ENCODE measurements around the gene DEAF1. TPM values are rescaled to one million over a fixed set of nuclear protein-coding genes. Genes with fewer than 3 reads are reported as not detected.
A peak's percentile ranks its signal among the peaks of the same experiment; 100 is the strongest.

The DEAF1 gene
- total RNA-seq, 1 experiment from 2014 or later: 31.9 TPM

GRCh38 chr11:630871-631270 is 64.2 kb downstream of the DEAF1 start:
- no peaks in the 10 kb centered on the region for H3F3A ChIP-seq (ENCODE audit: low read length, unreplicated experiment)
- BruUV-seq (replicated peaks): no TSS peak
- no peaks in the 10 kb centered on the region for H3K9me3 ChIP-seq (ENCODE audit: low read length)
- ATAC-seq: no peak
- DNase-seq: no peak
- H3K4me1 ChIP-seq (ENCODE audit: insufficient read depth, low read length): no peaks in the 10 kb centered on the region; the same call in 1 of the 2 replicates
- H3K4me2 ChIP-seq (ENCODE audit: low read length): no peak overlapping the region
- no peak overlapping the region for H3K4me3 ChIP-seq (ENCODE audit: low read length)
- H3K27me3 ChIP-seq (ENCODE audit: low read length): no peaks in the 10 kb centered on the region
- H3K27ac ChIP-seq (ENCODE audit: low read length): no peak overlapping the region
- H3K36me3 ChIP-seq (ENCODE audit: low read depth, low read length): no peaks in the 10 kb centered on the region
- no peaks in the 10 kb centered on the region for H4K20me1 ChIP-seq (ENCODE audit: low read length)
- intact Hi-C loops (cut with micrococcal nuclease): no loop called here
- no peak overlapping the region for H2AFZ ChIP-seq (ENCODE audit: low read length)
- ChIA-PET CTCF (no interaction called here), POLR2A (ENCODE audit: unreplicated experiment) (no interaction called here)
- no peak overlapping the region for H3K9ac ChIP-seq (ENCODE audit: low read length)
- no peaks in the 10 kb centered on the region for H3K79me2 ChIP-seq (ENCODE audit: low read length)
- no peaks in the 10 kb centered on the region for H3K9me2 ChIP-seq (replicated peaks; ENCODE audit: low read length)
- TF ChIP-seq EZH2 (IDR thresholded peaks at IDR 0.05; ENCODE audit: low read length, unreplicated experiment) (no peak), CTCF (conservative IDR thresholded peaks at IDR 0.05; ENCODE audit: low read depth, low read length) (no peak), EZH2phosphoT487 (IDR thresholded peaks at IDR 0.05; ENCODE audit: borderline replicate concordance, low read length) (no peak)

GRCh38 chr11:629237-629583 is 65.8 kb downstream of the DEAF1 start:
- peaks cover 4% of the 10 kb centered on the region; the same call in 1 of the 2 replicates for H3K4me1 ChIP-seq (ENCODE audit: insufficient read depth, low read length)
- no peak overlapping the region for H3K9ac ChIP-seq (ENCODE audit: low read length)
- ATAC-seq (no peak), DNase-seq (no peak)
- no peak overlapping the region for H3K4me3 ChIP-seq (ENCODE audit: low read length)
- no peaks in the 10 kb centered on the region for H3K9me2 ChIP-seq (replicated peaks; ENCODE audit: low read length)
- no peaks in the 10 kb centered on the region for H3F3A ChIP-seq (ENCODE audit: low read length, unreplicated experiment)
- no TSS peak for BruUV-seq (replicated peaks)
- CTCF ChIA-PET: no interaction called here
- no peaks in the 10 kb centered on the region for H3K9me3 ChIP-seq (ENCODE audit: low read length)
- TF ChIP-seq CTCF (conservative IDR thresholded peaks at IDR 0.05; ENCODE audit: low read depth, low read length) (no peak), EZH2phosphoT487 (IDR thresholded peaks at IDR 0.05; ENCODE audit: borderline replicate concordance, low read length) (no peak), EZH2 (IDR thresholded peaks at IDR 0.05; ENCODE audit: low read length, unreplicated experiment) (no peak)
- POLR2A ChIA-PET (ENCODE audit: unreplicated experiment): no interaction called here
- H3K27me3 ChIP-seq (ENCODE audit: low read length): no peaks in the 10 kb centered on the region
- intact Hi-C loops (cut with micrococcal nuclease): no loop called here
- no peaks in the 10 kb centered on the region for H4K20me1 ChIP-seq (ENCODE audit: low read length)
- no peaks in the 10 kb centered on the region for H3K79me2 ChIP-seq (ENCODE audit: low read length)
- H2AFZ ChIP-seq (ENCODE audit: low read length): no peak overlapping the region
- H3K4me2 ChIP-seq (ENCODE audit: low read length): no peak overlapping the region
- H3K27ac ChIP-seq (ENCODE audit: low read length): no peak overlapping the region
- no peaks in the 10 kb centered on the region for H3K36me3 ChIP-seq (ENCODE audit: low read depth, low read length)

- H3K9ac ChIP-seq (ENCODE audit: low read length): no peak overlapping the region
- DNase-seq: no peak
- no TSS peak for BruUV-seq (replicated peaks)
- no peaks in the 10 kb centered on the region for H3F3A ChIP-seq (ENCODE audit: low read length, unreplicated experiment)
- intact Hi-C loops (cut with micrococcal nuclease): no loop called here
- H3K36me3 ChIP-seq (ENCODE audit: low read depth, low read length): no peaks in the 10 kb centered on the region
- H3K27me3 ChIP-seq (ENCODE audit: low read length): no peaks in the 10 kb centered on the region
- no peaks in the 10 kb centered on the region for H3K9me3 ChIP-seq (ENCODE audit: low read length)
- ATAC-seq: no peak
- H3K9me2 ChIP-seq (replicated peaks; ENCODE audit: low read length): no peaks in the 10 kb centered on the region
- H3K79me2 ChIP-seq (ENCODE audit: low read length): no peaks in the 10 kb centered on the region
- POLR2A ChIA-PET (ENCODE audit: unreplicated experiment): no interaction called here
- CTCF ChIA-PET: no interaction called here
- TF ChIP-seq EZH2phosphoT487 (IDR thresholded peaks at IDR 0.05; ENCODE audit: borderline replicate concordance, low read length) (no peak), EZH2 (IDR thresholded peaks at IDR 0.05; ENCODE audit: low read length, unreplicated experiment) (no peak), CTCF (conservative IDR thresholded peaks at IDR 0.05; ENCODE audit: low read depth, low read length) (no peak)
- H3K4me3 ChIP-seq (ENCODE audit: low read length): no peak overlapping the region
- H2AFZ ChIP-seq (ENCODE audit: low read length): no peak overlapping the region
- peak overlapping the region; percentile 31; the same call in 1 of the 2 replicates for H3K4me2 ChIP-seq (ENCODE audit: low read length)
- H3K27ac ChIP-seq (ENCODE audit: low read length): no peak overlapping the region
- no peaks in the 10 kb centered on the region for H4K20me1 ChIP-seq (ENCODE audit: low read length)
- H3K4me1 ChIP-seq (ENCODE audit: insufficient read depth, low read length): peaks cover 7% of the 10 kb centered on the region; the same call in 1 of the 2 replicates
These were observed 67.0 kb downstream of the DEAF1 start for GRCh38 chr11:628056-628455.

Data from PC-3 (cell line).